Stimulated activated CD8-positive, alpha-beta memory T cell treated with anti-CD3 and anti-CD28 coated beads, Interleukin-15, amount 100 ng/mL, for 4 hours (primary cell): ENCODE results near the gene AMBRA1.
A peak's percentile ranks its signal among the peaks of the same experiment; 100 is the strongest.
"Not testable (repeated sequence)": the region's sequence is repeated elsewhere in the genome, so short reads cannot be mapped to it uniquely, and the experiment has no call there.

ENCODE experiments used
- DNase-seq, 2 donors: peaks; one replicate each; pipeline ENCODE4 v3.0.0-alpha.2; 2020; ENCODE audit warnings: low read depth in 2 of 2

The AMBRA1 gene

GRCh38 chr11:46382646-46383403 lies 211.0 kb downstream of the AMBRA1 start:
- DNase-seq: no peak

- no peak for DNase-seq
Measured at GRCh38 chr11:46381819-46382645, 211.8 kb downstream of the AMBRA1 start.

- no peak for DNase-seq
Measured at GRCh38 chr11:46381048-46381818, 212.6 kb downstream of the AMBRA1 start, which contains the start of gene MDK. Gene MDK (plus strand): TSS chr11:46381669. CDS start chr11:46382058, 389 bp downstream.

GRCh38 chr11:46380340-46381047 lies 213.3 kb downstream of the AMBRA1 start:
- DNase-seq: peak; percentile 44 to 49

- DNase-seq: not testable (repeated sequence)
Measured at GRCh38 chr11:46379482-46380293, 214.1 kb downstream of the AMBRA1 start.

GRCh38 chr11:46378811-46379481 lies 214.9 kb downstream of the AMBRA1 start:
- no peak for DNase-seq

GRCh38 chr11:46378296-46378695 lies 215.5 kb downstream of the AMBRA1 start:
- no peak for DNase-seq

GRCh38 chr11:46377831-46378230 lies 216.0 kb downstream of the AMBRA1 start:
- DNase-seq: no peak

GRCh38 chr11:46377290-46377689 lies 216.5 kb downstream of the AMBRA1 start:
- no peak for DNase-seq

- no peak for DNase-seq
Measured at GRCh38 chr11:46376258-46377050, 217.4 kb downstream of the AMBRA1 start.

GRCh38 chr11:46375392-46376101 lies 218.3 kb downstream of the AMBRA1 start:
- DNase-seq: no peak

GRCh38 chr11:46374815-46375214 lies 219.0 kb downstream of the AMBRA1 start:
- no peak for DNase-seq

GRCh38 chr11:46373787-46374740 lies 219.8 kb downstream of the AMBRA1 start:
- no peak for DNase-seq

- DNase-seq: not testable (repeated sequence)
Measured at GRCh38 chr11:46372501-46372900, 221.3 kb downstream of the AMBRA1 start.

GRCh38 chr11:46372086-46372485 lies 221.7 kb downstream of the AMBRA1 start:
- DNase-seq: no peak

GRCh38 chr11:46371262-46371661 lies 222.6 kb downstream of the AMBRA1 start:
- DNase-seq: not testable (repeated sequence)

- no peak for DNase-seq
Measured at GRCh38 chr11:46370253-46370652, 223.6 kb downstream of the AMBRA1 start.
